ENCODE data around the gene PEBP1. TPM values are rescaled to one million over a fixed set of nuclear protein-coding genes. Genes with fewer than 3 reads are reported as not detected.
A peak's percentile ranks its signal among the peaks of the same experiment; 100 is the strongest.

The PEBP1 gene
- total RNA-seq, result 100 to 1,000 TPM; 124 to 438 (median 279) TPM

DNA sequence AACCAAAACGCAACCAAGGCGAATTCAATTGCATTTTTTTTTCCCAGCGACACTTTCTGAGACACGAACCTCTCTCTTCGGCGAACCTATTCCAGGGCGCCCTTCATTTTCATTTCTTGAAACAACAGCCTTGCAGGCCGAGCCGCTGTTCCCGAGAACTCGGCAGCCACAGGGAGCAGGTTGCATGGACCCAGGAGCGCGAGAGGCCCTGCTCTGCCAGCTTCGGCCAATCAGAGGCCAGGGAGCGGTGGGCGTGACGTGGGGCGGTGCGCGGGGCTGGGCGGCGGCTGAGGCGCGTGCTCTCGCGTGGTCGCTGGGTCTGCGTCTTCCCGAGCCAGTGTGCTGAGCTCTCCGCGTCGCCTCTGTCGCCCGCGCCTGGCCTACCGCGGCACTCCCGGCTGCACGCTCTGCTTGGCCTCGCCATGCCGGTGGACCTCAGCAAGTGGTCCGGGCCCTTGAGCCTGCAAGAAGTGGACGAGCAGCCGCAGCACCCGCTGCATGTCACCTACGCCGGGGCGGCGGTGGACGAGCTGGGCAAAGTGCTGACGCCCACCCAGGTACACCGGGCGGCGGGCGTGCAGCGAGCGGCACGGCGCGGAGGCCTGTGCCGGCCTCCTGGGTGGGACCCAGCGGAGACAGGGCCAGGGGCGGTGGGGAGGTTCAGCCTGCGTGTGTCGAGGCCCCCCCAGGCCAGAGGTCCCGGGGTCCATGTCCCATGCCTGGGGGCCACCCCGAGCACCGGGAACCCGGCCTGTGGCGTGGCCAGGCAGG lies at the start of gene PEBP1:
PEBP1 (plus strand) TSS at position 337 of the 771 bp plus-strand sequence; CDS start at position 423, 86 bp downstream.
- no peaks in the 10 kb centered on the region for H3K9me3 ChIP-seq
- peak within 1 kb of the TSS; percentile 90 to 94 (median 92) for H3K27ac ChIP-seq
- TF ChIP-seq POLR2A (IDR thresholded peaks at IDR 0.05), result peak; percentile 92
- peak; percentile 95 to 96 (median 96) for TF ChIP-seq POLR2AphosphoS5 (IDR thresholded peaks at IDR 0.05)
- TF ChIP-seq, protein P1, sequence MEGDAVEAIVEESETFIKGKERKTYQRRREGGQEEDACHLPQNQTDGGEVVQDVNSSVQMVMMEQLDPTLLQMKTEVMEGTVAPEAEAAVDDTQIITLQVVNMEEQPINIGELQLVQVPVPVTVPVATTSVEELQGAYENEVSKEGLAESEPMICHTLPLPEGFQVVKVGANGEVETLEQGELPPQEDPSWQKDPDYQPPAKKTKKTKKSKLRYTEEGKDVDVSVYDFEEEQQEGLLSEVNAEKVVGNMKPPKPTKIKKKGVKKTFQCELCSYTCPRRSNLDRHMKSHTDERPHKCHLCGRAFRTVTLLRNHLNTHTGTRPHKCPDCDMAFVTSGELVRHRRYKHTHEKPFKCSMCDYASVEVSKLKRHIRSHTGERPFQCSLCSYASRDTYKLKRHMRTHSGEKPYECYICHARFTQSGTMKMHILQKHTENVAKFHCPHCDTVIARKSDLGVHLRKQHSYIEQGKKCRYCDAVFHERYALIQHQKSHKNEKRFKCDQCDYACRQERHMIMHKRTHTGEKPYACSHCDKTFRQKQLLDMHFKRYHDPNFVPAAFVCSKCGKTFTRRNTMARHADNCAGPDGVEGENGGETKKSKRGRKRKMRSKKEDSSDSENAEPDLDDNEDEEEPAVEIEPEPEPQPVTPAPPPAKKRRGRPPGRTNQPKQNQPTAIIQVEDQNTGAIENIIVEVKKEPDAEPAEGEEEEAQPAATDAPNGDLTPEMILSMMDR (IDR thresholded peaks at IDR 0.05), result no peak
- TF ChIP-seq EP300 (IDR thresholded peaks at IDR 0.05; ENCODE audit: low read depth), result no peak
- in situ Hi-C loops (cut with MboI; ENCODE audit: low pct_ligation_motif_present in 1 of 4, low pct_unique_long_range_greater_than_20kb in 1 of 4, low sequenced_read_pairs in 3 of 4), result no loop called here
- H3K27me3 ChIP-seq, result no peaks in the 10 kb centered on the region
- DNase-seq, result peak; percentile 97
- peak within 1 kb of the TSS; percentile 79 to 92 (median 86) for H3K4me3 ChIP-seq
- intact Hi-C loops (cut with DNase I; ENCODE audit: low total_unique reads), result no loop called here
- H3K4me1 ChIP-seq, result peaks cover 6 to 44% (median 19%) of the 10 kb centered on the region in 4 donors
- peaks cover 0 to 26% (median 4%) of the 10 kb centered on the region in 4 donors for H3K36me3 ChIP-seq
- 0 to 1% methylated on average over 3 to 40 of the region's 70 CpGs for WGBS, 2 donors (ENCODE audit: low coverage in 1 of 2)

DNA sequence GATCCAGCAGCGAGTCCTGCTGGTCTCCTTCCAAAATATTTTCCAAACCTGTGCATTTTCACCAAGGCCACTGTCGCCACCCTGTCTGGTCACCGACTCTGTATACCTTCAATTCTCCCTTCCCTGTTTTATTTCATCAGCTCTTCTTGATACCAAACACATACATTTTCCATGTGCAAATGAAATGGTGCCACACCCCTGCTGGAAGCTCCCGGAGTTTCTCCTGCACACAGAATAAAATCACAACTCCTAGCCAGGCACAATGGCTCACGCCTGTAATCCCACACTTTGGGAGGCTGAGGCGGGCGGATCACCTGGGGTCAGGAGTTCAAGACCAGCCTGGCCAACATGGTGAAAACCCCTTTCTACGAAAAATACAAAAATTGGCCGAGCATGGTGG lies 46.1 kb upstream of the PEBP1 start:
- peaks cover 0 to 5% (median 0%) of the 10 kb centered on the region in 4 donors for H3K36me3 ChIP-seq
- WGBS, 2 donors (ENCODE audit: low coverage in 1 of 2), result 52 to 75% methylated on average over 3 to 9 of the region's 9 CpGs
- no peak overlapping the region for H3K4me3 ChIP-seq
- peak; percentile 21 for DNase-seq
- intact Hi-C loops (cut with DNase I; ENCODE audit: low total_unique reads) (no loop called here), in situ Hi-C loops (cut with MboI; ENCODE audit: low pct_ligation_motif_present in 1 of 4, low pct_unique_long_range_greater_than_20kb in 1 of 4, low sequenced_read_pairs in 3 of 4) (no loop called here)
- peak overlapping the region; percentile 31 to 64 (median 44) for H3K27ac ChIP-seq
- no peak for TF ChIP-seq POLR2AphosphoS5 (IDR thresholded peaks at IDR 0.05)
- TF ChIP-seq, protein P1 (IDR thresholded peaks at IDR 0.05), result peak in 2 of 5 experiments; percentile 8 to 27
- H3K9me3 ChIP-seq, result no peaks in the 10 kb centered on the region
- H3K4me1 ChIP-seq, result peaks cover 4 to 18% (median 14%) of the 10 kb centered on the region in 4 donors
- no peaks in the 10 kb centered on the region for H3K27me3 ChIP-seq

DNA sequence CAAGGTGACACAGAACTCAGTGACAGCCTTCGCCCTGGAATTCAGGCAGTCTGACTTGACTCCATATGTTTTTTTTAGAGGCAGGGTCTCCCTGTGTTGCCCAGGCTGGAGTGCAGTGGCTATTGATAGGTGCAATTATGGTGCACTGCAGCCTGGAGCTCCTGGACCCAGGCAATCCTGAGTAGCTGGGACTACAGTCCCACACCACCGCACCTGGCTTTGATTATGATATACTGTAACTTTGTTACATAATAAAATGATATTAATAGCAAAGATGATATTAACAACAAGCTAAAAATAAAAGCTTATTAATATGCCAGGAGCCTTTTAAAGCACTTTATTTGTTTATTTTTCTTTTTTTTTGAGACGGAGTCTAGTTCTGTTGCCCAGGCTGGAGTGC lies 41.9 kb upstream of the PEBP1 start:
- Histone ChIP-seq H3K27me3 (no peaks in the 10 kb centered on the region), H3K4me1 (peaks cover 0 to 24% (median 16%) of the 10 kb centered on the region in 4 donors), H3K27ac (no peak overlapping the region), H3K4me3 (no peak overlapping the region), H3K9me3 (no peaks in the 10 kb centered on the region), H3K36me3 (peaks cover 0 to 5% (median 0%) of the 10 kb centered on the region in 4 donors)
- in situ Hi-C loops (cut with MboI; ENCODE audit: low pct_ligation_motif_present in 1 of 4, low pct_unique_long_range_greater_than_20kb in 1 of 4, low sequenced_read_pairs in 3 of 4), result no loop called here
- intact Hi-C loops (cut with DNase I; ENCODE audit: low total_unique reads), result no loop called here
- no peak for DNase-seq
- WGBS, 2 donors (ENCODE audit: low coverage in 1 of 2), result 87 to 93% methylated on average over 3 of the region's 3 CpGs
- no peak for TF ChIP-seq POLR2AphosphoS5 (IDR thresholded peaks at IDR 0.05)

DNA sequence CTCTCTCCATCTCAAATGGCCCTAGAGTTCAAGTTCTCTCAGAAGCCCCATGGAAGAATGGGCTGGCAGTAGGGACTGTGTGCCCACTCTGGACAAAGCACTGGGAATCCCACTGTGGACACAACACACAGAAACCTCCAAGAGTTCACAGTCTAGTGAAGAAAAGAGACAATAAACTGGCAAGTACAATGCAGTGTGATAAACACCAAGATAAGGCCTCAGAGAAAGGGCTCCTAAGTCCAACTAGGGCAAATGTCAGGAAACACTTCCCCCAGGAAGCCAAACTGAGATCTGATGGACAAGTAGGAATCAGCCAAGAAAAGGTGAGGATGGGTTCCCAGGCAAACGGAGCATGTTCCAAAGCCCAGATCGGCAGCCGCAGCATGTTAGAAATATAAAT lies 37.5 kb upstream of the PEBP1 start:
- H3K4me1 ChIP-seq, result peaks cover 5 to 38% (median 23%) of the 10 kb centered on the region in 4 donors
- TF ChIP-seq, protein P1 (IDR thresholded peaks at IDR 0.05), result no peak
- TF ChIP-seq EP300 (IDR thresholded peaks at IDR 0.05; ENCODE audit: low read depth) (no peak), POLR2AphosphoS5 (IDR thresholded peaks at IDR 0.05) (peak in 1 of 3 donors; percentile 25)
- H3K27ac ChIP-seq, result peak overlapping the region; percentile 75 to 81 (median 80)
- intact Hi-C loops (cut with DNase I; ENCODE audit: low total_unique reads), result no loop called here
- H3K4me3 ChIP-seq, result no peak overlapping the region
- 44% methylated on average over 3 of the region's 3 CpGs; no CpG with 5 or more reads in 1 of the 2 donors for WGBS, 2 donors (ENCODE audit: low coverage in 1 of 2)
- peak; percentile 32 for DNase-seq
- H3K27me3 ChIP-seq, result no peaks in the 10 kb centered on the region
- no peaks in the 10 kb centered on the region for H3K9me3 ChIP-seq
- no peaks in the 10 kb centered on the region for H3K36me3 ChIP-seq
- in situ Hi-C loops (cut with MboI; ENCODE audit: low pct_ligation_motif_present in 1 of 4, low pct_unique_long_range_greater_than_20kb in 1 of 4, low sequenced_read_pairs in 3 of 4), result no loop called here
